ENCODE measurements around the gene TMEM147.

DNA sequence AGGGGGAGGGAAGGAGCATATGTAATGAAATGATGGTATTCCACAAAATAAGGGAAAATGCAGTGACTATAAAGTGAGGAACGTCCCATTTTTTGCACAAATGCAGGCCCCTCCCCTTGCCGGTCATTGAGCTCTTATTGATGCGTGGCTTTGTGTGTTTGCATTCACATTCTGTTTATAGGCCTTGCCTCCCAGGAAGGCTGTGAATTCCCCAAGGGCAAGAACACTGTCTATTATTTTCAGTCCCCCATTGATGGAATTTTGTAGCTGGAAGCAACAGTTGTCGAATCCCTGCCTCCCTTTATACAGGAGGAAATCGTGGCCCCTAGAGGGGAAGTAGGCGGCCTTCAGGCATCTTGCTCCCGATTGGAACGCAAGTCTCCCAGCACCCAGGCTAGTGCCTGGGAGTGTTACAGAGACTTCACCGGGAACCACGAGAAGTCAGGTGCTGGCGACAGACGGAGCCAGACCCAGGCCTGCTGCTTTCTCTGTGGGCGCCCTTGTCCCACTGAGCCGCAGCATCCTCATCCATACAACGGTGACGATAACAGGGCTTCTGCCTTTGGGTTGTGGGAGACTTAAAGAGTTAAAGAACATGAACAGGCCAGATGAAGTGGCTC is 24.2 kb upstream of the TMEM147 start:
- TF ChIP-seq, protein P1, sequence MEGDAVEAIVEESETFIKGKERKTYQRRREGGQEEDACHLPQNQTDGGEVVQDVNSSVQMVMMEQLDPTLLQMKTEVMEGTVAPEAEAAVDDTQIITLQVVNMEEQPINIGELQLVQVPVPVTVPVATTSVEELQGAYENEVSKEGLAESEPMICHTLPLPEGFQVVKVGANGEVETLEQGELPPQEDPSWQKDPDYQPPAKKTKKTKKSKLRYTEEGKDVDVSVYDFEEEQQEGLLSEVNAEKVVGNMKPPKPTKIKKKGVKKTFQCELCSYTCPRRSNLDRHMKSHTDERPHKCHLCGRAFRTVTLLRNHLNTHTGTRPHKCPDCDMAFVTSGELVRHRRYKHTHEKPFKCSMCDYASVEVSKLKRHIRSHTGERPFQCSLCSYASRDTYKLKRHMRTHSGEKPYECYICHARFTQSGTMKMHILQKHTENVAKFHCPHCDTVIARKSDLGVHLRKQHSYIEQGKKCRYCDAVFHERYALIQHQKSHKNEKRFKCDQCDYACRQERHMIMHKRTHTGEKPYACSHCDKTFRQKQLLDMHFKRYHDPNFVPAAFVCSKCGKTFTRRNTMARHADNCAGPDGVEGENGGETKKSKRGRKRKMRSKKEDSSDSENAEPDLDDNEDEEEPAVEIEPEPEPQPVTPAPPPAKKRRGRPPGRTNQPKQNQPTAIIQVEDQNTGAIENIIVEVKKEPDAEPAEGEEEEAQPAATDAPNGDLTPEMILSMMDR (IDR thresholded peaks at IDR 0.05) = no peak
- no peak for TF ChIP-seq POLR2A (IDR thresholded peaks at IDR 0.05)
